GM19395 (cell line): Measurements from ENCODE around the gene USP9X.
"Not testable (repeated sequence)": the region's sequence is repeated elsewhere in the genome, so short reads cannot be mapped to it uniquely, and the experiment has no call there.

Experiments
- ATAC-seq: cut with Tn5 transposase; IDR thresholded peaks from one replicate; pipeline ENCODE4 v1.9.1; 2021; ENCODE audit warnings: mild to moderate bottlenecking, moderate library complexity; ENCODE audit not compliant: unreplicated experiment

The USP9X gene

GRCh38 chrX:41265615-41266014 lies 180.4 kb downstream of the USP9X start:
- ATAC-seq, result no peak

GRCh38 chrX:41273638-41274037 lies 188.4 kb downstream of the USP9X start:
- no peak for ATAC-seq

GRCh38 chrX:41275661-41276609 lies 190.7 kb downstream of the USP9X start:
- peak; percentile 81 for ATAC-seq

- ATAC-seq, result peak; percentile 31
Measured at GRCh38 chrX:41276661-41277506, 191.6 kb downstream of the USP9X start.

GRCh38 chrX:41282307-41282706 lies 197.1 kb downstream of the USP9X start:
- not testable (repeated sequence) for ATAC-seq

GRCh38 chrX:41285928-41286327 lies 200.7 kb downstream of the USP9X start:
- ATAC-seq, result not testable (repeated sequence)
